GM12878 (cell line): ENCODE data around the gene PFKL.

Source experiments
- CHD2 ChIP-seq: IDR thresholded peaks from 2 replicates; pipeline ENCODE4 v1.6.1; 2011; ENCODE audit warnings: low read depth, low read length, improper control_type of control experiment, borderline replicate concordance
- CHD4 ChIP-seq: fragments of 200-600 bp; sonication (generic); IDR thresholded peaks from 2 replicates; pipeline ENCODE4 v1.6.1; 2016; ENCODE audit warnings: mild to moderate bottlenecking
- POLR2A ChIP-seq: IDR thresholded peaks from 2 replicates; pipeline ENCODE4 v1.6.1; 2011; ENCODE audit warnings: low read depth, mild to moderate bottlenecking, low read length

GRCh38 chr21:44364151-44365053, 64.5 kb downstream of the PFKL start:
- TF ChIP-seq CHD2 (no peak), POLR2A (no peak), CHD4 (no peak)
